Measurements from ENCODE around the gene THOC1. TPM values are rescaled to one million over a fixed set of nuclear protein-coding genes. Genes with fewer than 3 reads are reported as not detected.

THOC1 gene
- total RNA-seq: 10 to 100 TPM; 81.8 to 99.6 TPM
- 80.1 TPM for polyA plus RNA-seq (2013, experiment 1 of 2)
- 78.2 TPM for polyA plus RNA-seq (2013, experiment 2 of 2)
- long read RNA-seq, experiment 1, transcript THOC1-201 (21 exons, 2,087 nt): major isoform, 5 of 17 reads
- long read RNA-seq, experiment 1, partial matches to known transcripts: 1 of 17 reads
- long read RNA-seq, experiment 1, other reads (novel, unspliced or antisense): 10 of 17 reads
- long read RNA-seq, experiment 2, transcript THOC1-201 (21 exons, 2,087 nt): major isoform, 24 of 68 reads
- long read RNA-seq, experiment 2, partial matches to known transcripts: 8 of 68 reads
- long read RNA-seq, experiment 2, other reads (novel, unspliced or antisense): 35 of 68 reads
- long read RNA-seq, experiment 3, transcript THOC1-206 (20 exons, 2,277 nt): minor isoform, 10 of 168 reads
- long read RNA-seq, experiment 3, transcript THOC1-201 (21 exons, 2,087 nt): major isoform, 102 of 168 reads
- long read RNA-seq, experiment 3, transcript THOC1-210 (3 exons, 552 nt): minor isoform, 18 of 168 reads
- long read RNA-seq, experiment 3, partial matches to known transcripts: 7 of 168 reads
- long read RNA-seq, experiment 3, other reads (novel, unspliced or antisense): 30 of 168 reads
- long read RNA-seq, experiment 4, transcript THOC1-201 (21 exons, 2,087 nt): major isoform, 16 of 27 reads
- long read RNA-seq, experiment 4, partial matches to known transcripts: 2 of 27 reads
- long read RNA-seq, experiment 4, other reads (novel, unspliced or antisense): 5 of 27 reads

- H3K4me3 ChIP-seq (ENCODE audit: low read length): peak within 1 kb of the TSS; percentile 92
- Mint-ChIP-seq H3K36me3 (ENCODE audit: low read depth) (peaks cover 24% of the 10 kb centered on the region), H3K4me3 (peak within 1 kb of the TSS; percentile 99), H3K27ac (peak within 1 kb of the TSS; percentile 99), H3K27me3 (ENCODE audit: insufficient read depth) (no peaks in the 10 kb centered on the region), H3K4me1 (peaks cover 30% of the 10 kb centered on the region), H3K9me3 (no peaks in the 10 kb centered on the region)
- peak within 1 kb of the TSS; percentile 76 for H3K27ac ChIP-seq (ENCODE audit: low read depth, low read length)
- H3K4me1 ChIP-seq (ENCODE audit: control insufficient read depth, insufficient read depth, low read length): peaks cover 2% of the 10 kb centered on the region
- 0% methylated on average over 14 to 69 of the region's 69 CpGs for WGBS, 2 experiments (ENCODE audit: insufficient coverage in 1 of 2, insufficient read length in 1 of 2)
- no peaks in the 10 kb centered on the region for H3K9me3 ChIP-seq (ENCODE audit: control insufficient read depth, low read length)
- no peaks in the 10 kb centered on the region for H3K27me3 ChIP-seq (ENCODE audit: control insufficient read depth, insufficient read depth, low read length, poor library complexity, severe bottlenecking)
- DNase-seq: peak; percentile 97
- peaks cover 24% of the 10 kb centered on the region for H3K36me3 ChIP-seq (ENCODE audit: control insufficient read depth, insufficient read depth, low read length)
- no peak for TF ChIP-seq CTCF (conservative IDR thresholded peaks at IDR 0.05)
- peak within 1 kb of the TSS; percentile 96 for H3K9ac ChIP-seq (ENCODE audit: extremely low read depth, low read length, poor library complexity, severe bottlenecking)
These were observed at the start of gene THOC1 for GRCh38 chr18:267688-268552. Gene THOC1 (minus strand): TSS chr18:268047. CDS start chr18:268019, 28 bp downstream.

- Mint-ChIP-seq H3K27me3 (ENCODE audit: insufficient read depth) (no peaks in the 10 kb centered on the region), H3K36me3 (ENCODE audit: low read depth) (peaks cover 29% of the 10 kb centered on the region), H3K27ac (no peak overlapping the region), H3K4me1 (peaks cover 24% of the 10 kb centered on the region), H3K9me3 (no peaks in the 10 kb centered on the region), H3K4me3 (no peak overlapping the region)
- Histone ChIP-seq H3K36me3 (ENCODE audit: control insufficient read depth, insufficient read depth, low read length) (peaks cover 43% of the 10 kb centered on the region), H3K9me3 (ENCODE audit: control insufficient read depth, low read length) (no peaks in the 10 kb centered on the region), H3K27ac (ENCODE audit: low read depth, low read length) (no peak overlapping the region), H3K27me3 (ENCODE audit: control insufficient read depth, insufficient read depth, low read length, poor library complexity, severe bottlenecking) (no peaks in the 10 kb centered on the region), H3K4me1 (ENCODE audit: control insufficient read depth, insufficient read depth, low read length) (peaks cover 12% of the 10 kb centered on the region), H3K9ac (ENCODE audit: extremely low read depth, low read length, poor library complexity, severe bottlenecking) (no peak overlapping the region), H3K4me3 (ENCODE audit: low read length) (no peak overlapping the region)
- no peak for DNase-seq
- no peak for TF ChIP-seq CTCF (conservative IDR thresholded peaks at IDR 0.05)
- WGBS, 2 experiments (ENCODE audit: insufficient coverage in 1 of 2, insufficient read length in 1 of 2): 96 to 100% methylated on average over 3 of the region's 6 CpGs
These were observed 49.8 kb upstream of the THOC1 start for GRCh38 chr18:317618-318017.

- Mint-ChIP-seq H3K4me1 (peaks cover 25% of the 10 kb centered on the region), H3K4me3 (no peak overlapping the region), H3K9me3 (no peaks in the 10 kb centered on the region), H3K27ac (no peak overlapping the region), H3K36me3 (ENCODE audit: low read depth) (peaks cover 18% of the 10 kb centered on the region), H3K27me3 (ENCODE audit: insufficient read depth) (no peaks in the 10 kb centered on the region)
- no peak for TF ChIP-seq CTCF (conservative IDR thresholded peaks at IDR 0.05)
- Histone ChIP-seq H3K4me3 (ENCODE audit: low read length) (no peak overlapping the region), H3K27me3 (ENCODE audit: control insufficient read depth, insufficient read depth, low read length, poor library complexity, severe bottlenecking) (no peaks in the 10 kb centered on the region), H3K36me3 (ENCODE audit: control insufficient read depth, insufficient read depth, low read length) (peaks cover 31% of the 10 kb centered on the region), H3K27ac (ENCODE audit: low read depth, low read length) (no peak overlapping the region), H3K9me3 (ENCODE audit: control insufficient read depth, low read length) (no peaks in the 10 kb centered on the region), H3K9ac (ENCODE audit: extremely low read depth, low read length, poor library complexity, severe bottlenecking) (no peak overlapping the region), H3K4me1 (ENCODE audit: control insufficient read depth, insufficient read depth, low read length) (peaks cover 18% of the 10 kb centered on the region)
- 92 to 100% methylated on average over 8 of the region's 8 CpGs for WGBS, 2 experiments (ENCODE audit: insufficient coverage in 1 of 2, insufficient read length in 1 of 2)
- no peak for DNase-seq
These were observed 48.5 kb upstream of the THOC1 start for GRCh38 chr18:316393-316792.
